HT-29 (cell line): ENCODE results near the gene ZNF446. TPM values are rescaled to one million over a fixed set of nuclear protein-coding genes. Genes with fewer than 3 reads are reported as not detected.

Experiments used
- DNase-seq: peaks from one replicate; pipeline ENCODE4 v3.0.0-alpha.2; 2015; ENCODE audit warnings: low spot score
- small RNA-seq: library from RNA; depleted of rRNA; stranded (forward); fragments of <200 nt; gene quantifications from one replicate; pipeline ENCODE3, GENCODE V24; 2014
- total RNA-seq: library from RNA; depleted of rRNA; stranded (reverse); fragments of >200 nt; shearing (Covaris generic); gene quantifications from 2 replicates; pipeline ENCODE4 v1.2.3, GENCODE V29; 2014; rRNA removed

ZNF446 gene
- total RNA-seq, 1 experiment from 2014 or later: 19.2 TPM

DNA sequence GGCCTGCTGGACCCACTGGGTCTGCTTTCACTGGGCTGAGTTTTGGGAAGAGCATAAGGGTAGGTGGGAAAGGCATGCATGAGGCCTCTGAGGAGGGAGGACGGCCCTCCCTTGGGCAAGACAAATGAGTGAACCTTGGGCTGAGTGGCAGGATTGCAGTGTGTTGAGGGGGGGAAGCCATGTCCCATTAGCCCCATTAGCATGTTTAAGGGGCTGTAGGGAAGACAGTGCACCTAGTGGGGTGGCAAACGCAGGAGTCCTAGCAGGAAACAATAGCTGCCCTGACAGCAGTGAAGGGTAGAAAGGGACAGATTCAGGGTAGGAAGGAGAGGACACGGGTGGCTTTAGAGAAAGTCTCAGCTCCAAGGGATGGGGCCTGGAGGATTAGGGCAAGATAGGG, 46.6 kb downstream of the ZNF446 start:
- no peak for DNase-seq

DNA sequence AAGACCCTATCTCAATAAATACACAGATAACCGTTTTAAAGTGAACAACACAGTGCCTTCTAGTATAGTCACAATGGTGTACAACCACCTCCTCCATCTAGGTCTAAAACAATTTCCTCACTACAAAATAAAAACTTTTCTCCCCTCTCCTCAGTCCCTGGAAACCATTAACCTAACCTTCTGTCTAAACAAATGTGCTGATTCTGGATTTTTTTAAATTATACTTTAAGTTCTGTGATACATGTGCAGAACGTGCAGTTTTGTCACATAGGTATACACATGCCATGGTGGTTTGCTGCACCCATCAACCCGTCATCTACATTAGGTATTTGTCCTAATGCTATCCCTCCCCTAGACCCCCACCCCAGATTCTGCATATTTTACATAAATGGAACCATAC, 53.3 kb downstream of the ZNF446 start:
- DNase-seq: no peak

Small RNA genes lying within 50 kb of the gene (small RNA-seq; reads per million reads assigned to genes)
- gene RN7SL693P (not detected), gene RNU6-1337P (not detected)

Other genes with a start within 250 kb of the ZNF446 start
- gene ZNF544, start 247.4 kb upstream of the ZNF446 start, total RNA-seq: 60.1 and 64.8 TPM in 2 replicates
- gene ZNF8, start 197.4 kb upstream of the ZNF446 start, total RNA-seq: 6.4 and 8.5 TPM in 2 replicates
- gene ERVK3-1, start 171.0 kb upstream of the ZNF446 start, total RNA-seq: 74.2 and 83.4 TPM in 2 replicates
- 3.6 and 3.7 TPM in 2 replicates for gene ZSCAN22, start 149.4 kb upstream of the ZNF446 start, total RNA-seq
- gene A1BG, start 122.9 kb upstream of the ZNF446 start, total RNA-seq: 0.47 TPM in 1 of 2 replicates, not detected in the other
- gene ZNF497, start 113.6 kb upstream of the ZNF446 start, total RNA-seq: 2.0 and 6.0 TPM in 2 replicates
- 8.3 and 10.4 TPM in 2 replicates for gene ZNF837, start 95.3 kb upstream of the ZNF446 start, total RNA-seq
- gene RPS5, start 89.1 kb upstream of the ZNF446 start, total RNA-seq: 5,822 and 6,132 TPM in 2 replicates
- gene RNF225, start 80.7 kb upstream of the ZNF446 start, total RNA-seq: 0.58 and 0.99 TPM in 2 replicates
- gene ZNF584, start 67.7 kb upstream of the ZNF446 start, total RNA-seq: 26.6 and 33.1 TPM in 2 replicates
- gene ZNF132, start 36.2 kb upstream of the ZNF446 start, total RNA-seq: not detected in 2 replicates
- gene ZNF324B, start 24.7 kb upstream of the ZNF446 start, total RNA-seq: 10.4 and 20.9 TPM in 2 replicates
- gene ZNF324, start 9.3 kb upstream of the ZNF446 start, total RNA-seq: 28.6 and 29.5 TPM in 2 replicates
- 60.6 and 74.5 TPM in 2 replicates for gene SLC27A5, start 35.6 kb downstream of the ZNF446 start, total RNA-seq
- gene ZBTB45, start 43.5 kb downstream of the ZNF446 start, total RNA-seq: 25.6 and 27.4 TPM in 2 replicates
- gene TRIM28, start 67.7 kb downstream of the ZNF446 start, total RNA-seq: 1,771 and 1,829 TPM in 2 replicates
- 236 and 268 TPM in 2 replicates for gene CHMP2A, start 78.8 kb downstream of the ZNF446 start, total RNA-seq
- gene UBE2M, start 82.3 kb downstream of the ZNF446 start, total RNA-seq: 201 and 242 TPM in 2 replicates
- gene MZF1, start 97.0 kb downstream of the ZNF446 start, total RNA-seq: 92.5 and 94.8 TPM in 2 replicates